Fibroblast of skin of abdomen (primary cell): ENCODE data around the gene ELP4.

Experiments
- DNase-seq: peaks from one replicate; pipeline ENCODE4 v3.0.0-alpha.2; 2013

Gene ELP4

GRCh38 chr11:31825838-31826484 is 316.4 kb downstream of the ELP4 start:
- no peak for DNase-seq

GRCh38 chr11:31826536-31827438 is 317.2 kb downstream of the ELP4 start:
- no peak for DNase-seq

GRCh38 chr11:31827455-31828206 is 318.1 kb downstream of the ELP4 start:
- DNase-seq = peak; percentile 28

- no peak for DNase-seq
Observed at GRCh38 chr11:31828217-31828616, 318.6 kb downstream of the ELP4 start.

GRCh38 chr11:31830406-31830805 is 320.8 kb downstream of the ELP4 start:
- no peak for DNase-seq

- no peak for DNase-seq
Observed at GRCh38 chr11:31834237-31834636, 324.7 kb downstream of the ELP4 start.
